Breast epithelium (tissue), 4 donors: ENCODE data around the gene CNTN5. TPM values are rescaled to one million over a fixed set of nuclear protein-coding genes. Genes with fewer than 3 reads are reported as not detected.

Experiments
- DNase-seq, 2 donors: peaks; one replicate each; pipeline ENCODE4 v3.0.0-alpha.2; 2019; ENCODE audit warnings: low spot score in 2 of 2
- H3K27ac ChIP-seq, 2 donors: fragments of 200-600 bp; sonication (generic) in 1 of 2; one replicate each; pipeline ENCODE4 v1.5.1; 2016 to 2019; ENCODE audit warnings: mild to moderate bottlenecking in 1 of 2
- H3K27me3 ChIP-seq, 2 donors: fragments of 200-600 bp; sonication (generic) in 1 of 2; one replicate each; pipeline versions ENCODE4 v1.5.1 to v1.6.0; 2017 to 2019; ENCODE audit warnings: control low read depth in 1 of 2, mild to moderate bottlenecking in 1 of 2
- H3K36me3 ChIP-seq: fragments of 200-600 bp; one replicate; pipeline ENCODE4 v1.5.1; 2019
- H3K4me1 ChIP-seq, 2 donors: fragments of 200-600 bp; sonication (generic); one replicate each; pipeline ENCODE4 v1.5.1; 2016 to 2019; ENCODE audit warnings: control low read depth in 1 of 2
- H3K4me3 ChIP-seq, 3 donors: fragments of 200-600 bp; sonication (generic); 1 replicate in 2 of 3; 2 replicates in 1 of 3; pipeline ENCODE4 v1.5.1; 2016 to 2019; ENCODE audit warnings: mild to moderate bottlenecking in 3 of 3, moderate library complexity in 2 of 3
- H3K9me3 ChIP-seq, 2 donors: fragments of 200-600 bp; sonication (generic) in 1 of 2; one replicate each; pipeline ENCODE4 v1.5.1; 2016 to 2019; ENCODE audit warnings: control low read depth in 1 of 2
- CTCF ChIP-seq, 3 donors: fragments of 450-650 bp; IDR thresholded peaks; one replicate each; pipeline ENCODE4 v1.5.1; 2016 to 2017; ENCODE audit warnings: antibody characterized with exemption in 3 of 3, mild to moderate bottlenecking in 3 of 3, moderate library complexity in 3 of 3
- POLR2A ChIP-seq: fragments of 450-650 bp; IDR thresholded peaks from one replicate; pipeline ENCODE4 v1.6.1; 2016; ENCODE audit warnings: antibody characterized with exemption, mild to moderate bottlenecking, moderate library complexity
- POLR2AphosphoS5 ChIP-seq, 3 donors: sonication (generic); formaldehyde crosslinking; IDR thresholded peaks; one replicate each; pipeline ENCODE4 v1.6.1; 2017; ENCODE audit warnings: antibody characterized with exemption in 3 of 3
- intact Hi-C: fragments of 100-400 bp; cut with DNase I; formaldehyde crosslinking; loops from one replicate; pipeline ENCODE4 v1.15.1; 2023; ENCODE audit warnings: low total_unique reads
- total RNA-seq, 3 donors: library from RNA; depleted of rRNA; stranded (reverse); fragments of >200 nt; gene quantifications; one replicate each; pipeline ENCODE4 v1.1.0, GENCODE V29; 2016

CNTN5 gene
- total RNA-seq, 3 donors from 2014 or later = not detected

DNA sequence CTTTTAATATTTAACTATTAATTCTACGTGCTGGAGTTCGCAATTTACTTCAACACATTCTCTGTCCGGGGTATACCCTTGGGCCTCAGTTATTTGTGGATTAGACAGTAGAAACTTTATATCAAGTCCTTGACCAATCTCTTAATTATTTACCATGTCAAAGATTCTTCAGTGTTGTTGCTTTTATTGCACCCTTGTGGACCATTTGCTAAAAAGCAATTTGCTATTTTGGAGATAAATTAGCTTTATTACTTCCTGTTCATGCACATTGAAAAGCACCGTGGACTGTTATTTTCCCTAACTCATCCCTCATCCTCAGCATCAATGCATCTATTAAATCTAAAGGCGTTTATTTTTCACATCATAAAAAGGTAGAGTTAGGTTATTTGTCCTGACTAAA is 609.9 kb downstream of the CNTN5 start:
- no peak for DNase-seq

DNA sequence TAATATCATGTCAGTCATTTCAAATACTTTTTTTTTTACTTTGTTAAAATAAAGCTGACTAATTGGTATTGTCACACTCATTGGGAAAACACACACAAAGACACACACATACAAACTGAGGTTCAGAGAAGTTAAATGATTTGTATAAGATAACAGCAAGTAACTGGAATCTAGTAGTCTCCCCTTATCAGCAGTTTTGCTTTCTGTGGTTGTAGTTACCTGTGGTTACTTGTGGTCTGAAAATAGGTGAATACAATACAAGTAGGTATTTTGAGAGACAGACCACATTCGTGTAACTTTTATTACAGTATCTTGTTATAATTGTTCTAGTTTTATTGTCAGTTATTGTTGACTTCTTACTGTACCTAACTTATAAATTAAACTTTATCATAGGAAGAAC is 610.9 kb downstream of the CNTN5 start:
- intact Hi-C loops = no loop called here

More for the DNA sequence above, 609.9 kb downstream of the CNTN5 start:
- no peaks in the 10 kb centered on the region for H3K27me3 ChIP-seq
- intact Hi-C loops = no loop called here
- H3K36me3 ChIP-seq = no peaks in the 10 kb centered on the region
- no peaks in the 10 kb centered on the region for H3K4me1 ChIP-seq
- TF ChIP-seq POLR2A (no peak), POLR2AphosphoS5 (IDR thresholded peaks at IDR 0.05) (no peak), CTCF (IDR thresholded peaks at IDR 0.05) (no peak)
- H3K9me3 ChIP-seq = no peaks in the 10 kb centered on the region
- no peak overlapping the region for H3K4me3 ChIP-seq
- no peak overlapping the region for H3K27ac ChIP-seq

GRCh38 chr11:99632969-99633368 is 612.2 kb downstream of the CNTN5 start:
- Histone ChIP-seq H3K27ac (no peak overlapping the region), H3K36me3 (no peaks in the 10 kb centered on the region), H3K9me3 (no peaks in the 10 kb centered on the region), H3K4me1 (no peaks in the 10 kb centered on the region), H3K27me3 (no peaks in the 10 kb centered on the region), H3K4me3 (no peak overlapping the region)
- no peak for DNase-seq
- TF ChIP-seq POLR2A (no peak), CTCF (IDR thresholded peaks at IDR 0.05) (no peak), POLR2AphosphoS5 (IDR thresholded peaks at IDR 0.05) (no peak)
- intact Hi-C loops = no loop called here

More for the DNA sequence above, 610.9 kb downstream of the CNTN5 start:
- Histone ChIP-seq H3K27ac (no peak overlapping the region), H3K27me3 (no peaks in the 10 kb centered on the region), H3K9me3 (no peaks in the 10 kb centered on the region), H3K36me3 (no peaks in the 10 kb centered on the region), H3K4me1 (no peaks in the 10 kb centered on the region), H3K4me3 (no peak overlapping the region)
- DNase-seq = no peak
- TF ChIP-seq POLR2AphosphoS5 (IDR thresholded peaks at IDR 0.05) (no peak), POLR2A (no peak), CTCF (IDR thresholded peaks at IDR 0.05) (no peak)

GRCh38 chr11:99634581-99634980 is 613.8 kb downstream of the CNTN5 start:
- no peaks in the 10 kb centered on the region for H3K36me3 ChIP-seq
- no peak for DNase-seq
- no peaks in the 10 kb centered on the region for H3K4me1 ChIP-seq
- H3K27me3 ChIP-seq = no peaks in the 10 kb centered on the region
- no peaks in the 10 kb centered on the region for H3K9me3 ChIP-seq
- H3K4me3 ChIP-seq = no peak overlapping the region
- no peak overlapping the region for H3K27ac ChIP-seq
- intact Hi-C loops = no loop called here
- no peak for TF ChIP-seq POLR2AphosphoS5 (IDR thresholded peaks at IDR 0.05)
- no peak for TF ChIP-seq POLR2A
- no peak for TF ChIP-seq CTCF (IDR thresholded peaks at IDR 0.05)

DNA sequence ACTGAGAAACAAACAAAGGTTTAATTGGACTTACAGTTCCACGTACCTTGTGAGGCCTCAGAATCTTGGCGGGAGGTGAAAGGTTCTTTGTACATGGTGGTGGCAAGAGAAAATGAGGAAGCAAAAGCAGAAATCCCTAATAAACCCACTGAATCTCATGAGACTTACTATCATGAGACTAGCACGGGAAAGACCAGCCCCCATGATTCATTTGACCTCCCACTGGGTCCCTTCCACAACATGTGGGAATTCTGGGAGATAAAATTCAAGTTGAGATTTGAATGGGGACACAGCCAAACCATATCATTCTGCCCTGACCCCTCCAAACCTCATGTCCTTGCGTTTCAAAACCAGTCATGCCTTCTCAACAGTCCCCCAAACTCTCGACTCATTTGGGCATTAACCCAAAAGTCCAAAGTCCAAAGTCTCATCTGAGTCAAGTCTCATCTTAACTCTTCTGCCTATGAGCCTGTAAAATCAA is 617.4 kb downstream of the CNTN5 start:
- intact Hi-C loops = no loop called here
- TF ChIP-seq CTCF (IDR thresholded peaks at IDR 0.05) (no peak), POLR2AphosphoS5 (IDR thresholded peaks at IDR 0.05) (no peak), POLR2A (no peak)
- Histone ChIP-seq H3K9me3 (no peaks in the 10 kb centered on the region), H3K27me3 (no peaks in the 10 kb centered on the region), H3K27ac (no peak overlapping the region), H3K4me3 (no peak overlapping the region), H3K36me3 (no peaks in the 10 kb centered on the region), H3K4me1 (no peaks in the 10 kb centered on the region)
- DNase-seq = no peak
